Coronary artery (tissue), 2 donors: ENCODE measurements around the gene DSG3.

Source experiments
- DNase-seq: peaks from one replicate; pipeline ENCODE4 v3.0.0-alpha.2; 2017; ENCODE audit warnings: low spot score
- H3K27ac ChIP-seq, 2 donors: fragments of 200-600 bp; sonication (generic); one replicate each; pipeline ENCODE4 v1.5.1; 2016 to 2019
- H3K4me3 ChIP-seq: fragments of 200-600 bp; sonication (generic); 2 replicates; pipeline ENCODE4 v1.5.1; 2016; ENCODE audit warnings: mild to moderate bottlenecking, moderate library complexity
- CTCF ChIP-seq: fragments of 200-600 bp; sonication (generic); IDR thresholded peaks from one replicate; pipeline ENCODE4 v1.5.1; 2019; ENCODE audit warnings: antibody characterized with exemption

Gene DSG3

GRCh38 chr18:31420524-31420923 lies 27.0 kb upstream of the DSG3 start:
- no peak for TF ChIP-seq CTCF
- no peak overlapping the region for H3K27ac ChIP-seq
- no peak for DNase-seq
- no peak overlapping the region for H3K4me3 ChIP-seq

DNA sequence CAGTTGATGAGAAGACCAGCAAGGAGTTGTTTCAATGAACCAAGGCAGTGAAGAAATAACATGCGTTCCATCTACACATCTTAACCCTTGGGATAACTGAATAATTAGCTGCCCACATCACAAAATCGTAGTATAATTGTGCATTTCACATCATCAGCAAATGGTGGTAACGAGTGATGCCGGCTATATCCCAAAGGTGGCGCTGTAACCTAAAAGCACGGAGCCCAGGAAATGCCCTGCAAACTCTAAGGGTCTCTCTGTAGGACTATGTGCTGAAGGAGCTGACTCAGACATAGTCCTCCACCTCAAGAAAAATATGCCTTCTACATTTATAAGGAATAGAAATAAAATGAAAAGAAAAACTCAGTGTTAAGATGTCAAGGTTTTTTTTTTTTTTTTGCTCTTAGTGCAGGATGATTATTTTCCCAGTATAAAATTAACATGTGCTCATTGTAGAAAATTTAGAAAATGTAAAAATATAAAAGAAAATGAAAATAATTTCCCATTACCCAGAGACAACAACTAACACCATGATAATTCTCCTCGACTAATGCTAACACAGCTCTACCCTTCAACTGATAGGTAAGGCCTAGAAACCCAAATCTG lies 23.1 kb upstream of the DSG3 start:
- Histone ChIP-seq H3K27ac (no peak overlapping the region), H3K4me3 (no peak overlapping the region)
- no peak for TF ChIP-seq CTCF
- no peak for DNase-seq

GRCh38 chr18:31426021-31426420 lies 21.5 kb upstream of the DSG3 start:
- no peak for TF ChIP-seq CTCF
- no peak for DNase-seq
- no peak overlapping the region for H3K27ac ChIP-seq
- no peak overlapping the region for H3K4me3 ChIP-seq

DNA sequence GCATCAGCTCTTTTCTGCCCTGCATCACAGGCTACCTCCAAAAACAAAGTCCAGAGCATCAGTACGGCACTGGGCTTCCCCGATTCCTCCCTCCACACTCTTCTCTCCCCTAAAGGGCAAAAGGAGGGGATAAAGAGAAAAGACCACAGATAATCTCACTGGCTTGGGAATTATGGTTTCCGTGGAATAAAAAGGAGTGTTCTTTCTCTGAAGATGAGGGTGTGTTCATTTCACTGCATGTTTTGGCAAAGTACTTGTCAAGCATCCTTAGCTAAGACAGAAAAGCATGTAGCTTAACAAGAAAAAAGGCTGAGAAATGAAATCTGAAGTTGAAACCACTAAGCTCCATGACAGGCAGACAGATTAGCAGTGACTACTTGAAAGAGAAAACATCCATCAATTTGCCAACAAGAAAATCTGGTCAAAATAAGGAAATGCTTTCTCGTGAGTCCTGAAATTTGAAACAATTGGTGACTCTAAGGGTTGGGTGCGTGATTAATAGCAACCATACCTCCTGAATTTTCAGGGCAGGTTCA lies 20.6 kb upstream of the DSG3 start:
- no peak for DNase-seq
- no peak for TF ChIP-seq CTCF
- Histone ChIP-seq H3K27ac (no peak overlapping the region), H3K4me3 (no peak overlapping the region)

- no peak for DNase-seq
- Histone ChIP-seq H3K27ac (no peak overlapping the region), H3K4me3 (no peak overlapping the region)
- TF ChIP-seq CTCF = no peak
Measured at GRCh38 chr18:31428211-31428610, 19.3 kb upstream of the DSG3 start.

- DNase-seq = no peak
- TF ChIP-seq CTCF = no peak
- Histone ChIP-seq H3K4me3 (no peak overlapping the region), H3K27ac (no peak overlapping the region)
Measured at GRCh38 chr18:31429623-31430022, 17.9 kb upstream of the DSG3 start.

GRCh38 chr18:31430072-31430471 lies 17.5 kb upstream of the DSG3 start:
- no peak overlapping the region for H3K27ac ChIP-seq

More at GRCh38 chr18:31430072-31430471, 17.5 kb upstream of the DSG3 start:
- TF ChIP-seq CTCF = no peak
- DNase-seq = no peak
- H3K4me3 ChIP-seq = no peak overlapping the region
